Cerebellar nuclear complex (tissue), 1 donor: Measurements from ENCODE around the gene KCNQ1.

Source experiments
- DNase-seq, 2 experiments: peaks; one replicate each; lab custom pipeline; 2025; lab: John Stamatoyannopoulos, UW

KCNQ1 gene

DNA sequence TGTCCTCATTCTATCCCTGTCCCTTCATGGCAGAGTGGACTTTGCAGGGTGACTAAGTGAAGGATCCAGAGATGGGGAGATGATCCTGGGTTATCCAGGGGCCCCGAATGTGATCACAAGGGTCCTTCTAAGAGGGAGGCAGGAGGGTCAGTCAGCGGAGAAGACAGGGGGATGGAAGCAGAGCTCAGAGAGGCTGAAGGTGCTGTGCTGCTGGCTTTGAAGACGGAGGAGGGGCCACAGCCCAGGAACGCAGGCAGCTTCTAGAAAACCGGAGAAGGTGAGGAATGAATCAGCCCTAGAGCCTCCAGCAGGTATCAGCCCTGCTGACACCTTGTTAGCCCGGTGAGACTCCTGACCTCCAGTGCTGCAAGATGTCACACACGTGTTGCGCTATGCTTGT is 377.1 kb downstream of the KCNQ1 start:
- no peak for DNase-seq

DNA sequence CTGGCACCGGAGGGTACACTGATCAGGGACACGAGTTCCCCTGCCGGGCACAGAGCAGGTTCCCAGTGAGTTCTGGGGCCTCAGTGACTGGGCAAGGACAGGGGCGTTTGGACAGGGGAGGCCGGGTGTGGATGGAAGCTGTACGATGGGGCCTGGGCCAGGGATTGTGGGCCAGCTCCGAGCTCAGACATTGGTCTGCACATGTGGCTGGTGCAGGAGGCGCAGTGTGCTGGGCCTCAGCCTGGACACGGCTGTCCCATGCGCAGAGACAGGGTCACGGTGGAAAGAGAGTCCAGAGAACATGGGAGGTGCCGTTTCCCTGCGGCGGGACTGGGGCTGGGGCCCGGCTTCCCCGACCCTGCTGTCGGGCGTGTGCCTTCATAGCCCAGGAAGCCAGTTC is 380.0 kb downstream of the KCNQ1 start:
- no peak for DNase-seq

DNA sequence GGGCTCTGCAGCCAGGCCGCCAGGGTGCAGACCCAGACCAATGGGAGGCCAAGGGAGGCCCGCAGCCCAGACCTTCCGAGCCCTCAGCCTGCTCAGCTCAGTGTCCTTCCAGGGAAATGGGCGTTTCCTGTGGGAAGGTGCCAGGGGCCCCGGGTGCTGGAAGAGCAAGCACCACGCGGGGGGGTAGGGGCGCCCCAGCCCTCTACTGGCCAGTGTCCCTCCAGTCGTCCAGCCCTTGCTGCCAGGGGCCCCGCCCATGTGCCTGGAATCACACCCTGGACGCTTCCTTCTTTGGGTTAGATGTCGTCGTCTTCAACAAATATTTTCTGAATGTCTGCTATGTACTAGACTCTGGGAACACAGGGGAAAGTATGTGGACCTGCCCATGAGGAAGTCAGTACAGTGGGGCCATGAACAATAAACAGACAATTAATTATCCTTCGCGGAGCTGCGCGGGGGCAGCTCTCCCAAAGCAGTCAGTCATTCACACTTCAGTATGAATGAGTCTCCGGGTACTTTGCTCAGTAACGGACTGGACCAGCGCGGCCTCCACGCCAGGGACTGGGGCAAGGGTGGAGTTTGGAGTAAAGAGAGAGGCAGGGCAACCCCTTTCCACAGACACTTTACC is 380.6 kb downstream of the KCNQ1 start:
- no peak for DNase-seq

DNA sequence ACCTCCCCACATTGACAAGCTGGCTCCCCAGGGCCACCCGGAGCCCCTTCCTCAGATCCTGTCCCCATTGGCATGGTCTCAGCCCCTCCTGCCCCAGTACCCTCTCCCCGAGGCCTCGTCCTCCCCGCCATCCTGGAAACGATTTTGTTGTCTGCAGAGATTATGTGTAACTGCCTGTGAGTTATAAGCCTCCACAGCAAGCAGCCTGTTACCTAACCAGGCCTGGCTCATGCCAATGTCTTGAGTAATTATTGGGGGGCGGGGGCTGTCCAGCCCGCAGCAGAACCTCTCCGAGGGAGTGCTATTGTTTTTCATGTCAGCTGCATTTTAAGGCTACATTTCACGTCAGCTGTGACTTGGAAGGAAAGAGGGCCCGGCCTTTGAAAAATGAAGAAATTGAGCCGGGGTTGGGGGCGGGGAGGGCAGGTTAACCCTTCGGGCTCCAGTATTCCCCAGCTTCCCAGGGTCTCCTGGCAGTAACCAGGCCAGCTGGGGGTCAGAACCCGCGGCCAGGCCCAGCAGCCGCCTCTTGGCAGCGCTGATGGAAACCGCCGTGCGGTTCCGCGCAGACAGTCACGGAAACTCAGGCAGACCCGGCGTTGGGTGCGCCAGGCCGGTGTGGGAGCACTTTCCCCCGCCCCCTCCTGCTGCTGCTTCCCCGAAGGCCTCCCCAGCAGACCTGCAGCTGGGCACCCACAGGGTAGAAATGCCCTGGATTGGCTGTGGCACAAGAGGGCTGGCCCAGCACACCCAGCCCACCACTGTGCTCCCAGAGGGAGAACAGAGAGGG is 381.3 kb downstream of the KCNQ1 start:
- no peak for DNase-seq

DNA sequence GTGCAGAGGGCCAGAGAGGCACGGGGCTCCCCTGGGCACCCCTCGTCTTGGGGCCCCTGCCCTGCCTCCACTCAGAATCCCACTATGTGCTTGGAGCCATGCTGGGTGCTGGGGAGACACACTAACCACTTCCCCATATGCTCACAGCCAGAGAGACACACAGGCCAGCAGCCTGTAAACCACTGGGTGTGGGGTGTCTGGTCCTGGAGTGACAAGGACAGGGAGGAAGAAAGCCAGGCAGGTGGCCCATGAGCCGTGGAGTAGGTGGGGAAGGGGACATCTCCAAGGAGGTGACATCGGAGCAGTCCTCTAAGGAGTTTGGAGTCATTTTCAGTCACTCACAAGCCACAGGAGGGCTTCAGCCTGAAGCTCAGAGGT is 381.9 kb downstream of the KCNQ1 start:
- no peak for DNase-seq

DNA sequence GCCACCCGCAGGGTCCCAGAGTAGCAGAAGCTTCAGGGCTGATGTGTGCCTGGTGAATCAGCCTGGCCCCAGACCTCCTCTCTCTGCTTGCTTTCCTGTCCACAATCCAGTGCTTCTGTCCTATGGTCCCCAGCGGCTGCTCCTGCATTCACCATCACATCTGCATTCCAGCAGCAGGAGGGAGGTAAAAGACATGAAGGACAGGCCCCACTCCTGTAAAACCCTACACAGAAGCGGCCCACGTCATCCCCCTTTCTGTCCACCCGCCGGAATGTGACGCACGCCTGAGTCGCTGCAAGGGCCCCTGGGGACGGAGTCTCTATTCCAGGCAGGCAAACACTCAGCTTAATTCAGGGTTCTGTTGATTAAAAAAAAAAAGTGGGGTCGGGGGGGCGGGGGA is 382.4 kb downstream of the KCNQ1 start:
- no peak for DNase-seq

DNA sequence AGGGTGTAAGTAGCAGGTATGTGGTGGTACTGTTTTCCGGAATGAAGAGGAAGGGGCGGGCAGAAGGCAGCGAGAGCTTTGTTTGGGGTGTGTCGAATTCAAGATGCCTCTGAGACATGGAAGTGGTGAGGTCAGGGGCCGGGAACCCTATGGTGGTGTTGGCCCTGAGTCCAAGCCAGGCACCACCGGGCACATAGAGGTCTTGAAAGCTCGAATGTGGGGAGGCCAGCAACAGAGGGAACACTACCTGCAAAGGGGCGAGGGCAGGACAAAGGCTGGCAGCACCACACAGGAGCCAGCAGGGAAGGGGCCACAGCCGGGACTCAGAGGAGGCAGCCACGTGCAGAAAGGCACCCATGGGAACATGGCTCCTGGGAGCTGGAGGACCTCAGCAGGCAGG is 383.0 kb downstream of the KCNQ1 start:
- DNase-seq = no peak

DNA sequence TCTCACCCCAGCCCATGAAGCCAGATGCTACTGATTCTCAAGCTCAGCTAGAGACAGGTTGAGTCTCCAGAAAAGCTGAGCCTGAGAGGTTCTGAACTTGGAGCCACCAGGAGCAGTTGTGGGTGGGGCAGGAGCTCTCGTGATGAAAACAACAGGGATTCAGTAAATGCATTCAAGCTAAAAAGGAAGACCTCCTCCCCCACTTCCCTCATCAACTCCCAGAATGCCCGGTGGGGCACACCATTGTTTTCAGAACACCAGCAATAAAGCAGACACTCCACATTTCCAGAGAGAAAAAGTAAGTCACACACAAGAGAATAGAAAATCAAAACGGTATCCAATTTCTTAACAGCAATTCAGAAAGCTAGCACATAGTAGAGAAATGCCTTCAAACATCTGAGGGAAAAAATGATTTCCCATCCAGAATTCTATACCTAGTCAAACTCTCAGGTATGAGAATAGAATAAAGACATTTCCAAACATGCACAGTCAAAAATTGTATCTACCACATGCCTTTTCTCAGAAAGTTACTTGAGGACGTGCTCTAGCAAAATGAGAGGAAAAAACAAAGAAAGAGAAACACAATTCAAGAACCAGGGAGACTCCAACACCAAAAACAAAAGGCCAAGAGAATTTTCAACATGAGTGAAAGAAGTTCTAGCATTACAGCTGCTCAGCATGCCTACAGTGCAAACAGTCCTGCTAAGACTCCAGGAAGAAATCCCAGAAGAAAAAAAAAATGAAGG is 383.9 kb downstream of the KCNQ1 start:
- DNase-seq = no peak

DNA sequence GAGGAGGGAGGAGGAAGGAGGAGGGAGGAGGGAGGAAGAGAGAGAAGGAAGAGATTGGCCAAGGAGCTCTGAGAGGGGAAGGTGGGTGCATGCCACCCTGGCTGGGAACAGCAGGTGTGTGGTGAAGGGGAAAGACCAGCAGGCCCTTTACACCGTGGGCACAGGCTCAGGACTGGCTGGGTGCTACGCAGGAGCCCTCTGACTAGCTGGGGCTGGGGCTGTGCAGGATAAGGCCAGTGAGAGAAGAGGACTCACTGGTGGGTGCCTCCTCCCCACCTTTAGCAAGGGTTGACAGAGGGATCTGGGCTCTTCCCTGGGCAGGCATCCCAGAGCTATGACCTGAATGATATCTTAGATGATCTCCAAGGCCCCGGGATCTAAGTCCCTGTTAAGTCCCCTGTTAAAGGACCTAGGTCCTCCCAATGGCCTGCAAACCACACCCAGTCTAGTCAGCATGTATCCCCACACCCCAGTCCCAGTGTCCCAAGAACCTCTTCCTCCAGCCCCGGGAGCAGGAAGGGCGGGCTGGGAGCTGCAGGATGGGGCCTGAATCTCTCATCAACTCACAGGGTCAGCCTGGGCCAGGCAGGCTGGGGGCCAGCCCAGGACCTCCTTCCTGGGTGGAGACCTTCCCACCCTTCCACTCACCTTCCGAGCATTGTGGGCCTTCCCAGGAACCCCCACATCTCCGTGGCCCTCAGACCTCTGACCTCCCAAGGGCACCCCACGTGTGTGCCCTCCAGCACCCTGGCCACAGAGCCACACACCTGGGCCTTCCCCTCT is 385.4 kb downstream of the KCNQ1 start:
- DNase-seq = no peak

DNA sequence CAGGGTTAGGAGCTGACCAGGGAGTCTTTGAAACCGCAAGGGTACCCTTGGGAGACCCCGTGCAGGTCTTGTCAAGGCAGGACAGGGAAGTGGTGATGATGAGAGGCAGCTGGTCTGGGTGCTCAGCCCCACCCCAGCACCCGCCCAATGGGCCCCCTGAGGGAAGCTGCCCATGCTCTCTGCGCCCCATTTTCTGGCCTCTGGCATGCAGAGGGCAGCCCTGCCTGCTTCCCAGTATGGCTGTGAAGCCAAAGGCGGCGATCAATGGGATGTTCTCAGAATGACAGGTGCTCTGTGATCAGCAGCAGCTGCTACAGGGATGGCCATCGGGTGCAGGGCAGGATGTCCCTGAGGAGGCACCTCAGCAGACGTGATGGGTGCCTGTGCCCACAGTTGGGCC is 386.1 kb downstream of the KCNQ1 start:
- DNase-seq = no peak

DNA sequence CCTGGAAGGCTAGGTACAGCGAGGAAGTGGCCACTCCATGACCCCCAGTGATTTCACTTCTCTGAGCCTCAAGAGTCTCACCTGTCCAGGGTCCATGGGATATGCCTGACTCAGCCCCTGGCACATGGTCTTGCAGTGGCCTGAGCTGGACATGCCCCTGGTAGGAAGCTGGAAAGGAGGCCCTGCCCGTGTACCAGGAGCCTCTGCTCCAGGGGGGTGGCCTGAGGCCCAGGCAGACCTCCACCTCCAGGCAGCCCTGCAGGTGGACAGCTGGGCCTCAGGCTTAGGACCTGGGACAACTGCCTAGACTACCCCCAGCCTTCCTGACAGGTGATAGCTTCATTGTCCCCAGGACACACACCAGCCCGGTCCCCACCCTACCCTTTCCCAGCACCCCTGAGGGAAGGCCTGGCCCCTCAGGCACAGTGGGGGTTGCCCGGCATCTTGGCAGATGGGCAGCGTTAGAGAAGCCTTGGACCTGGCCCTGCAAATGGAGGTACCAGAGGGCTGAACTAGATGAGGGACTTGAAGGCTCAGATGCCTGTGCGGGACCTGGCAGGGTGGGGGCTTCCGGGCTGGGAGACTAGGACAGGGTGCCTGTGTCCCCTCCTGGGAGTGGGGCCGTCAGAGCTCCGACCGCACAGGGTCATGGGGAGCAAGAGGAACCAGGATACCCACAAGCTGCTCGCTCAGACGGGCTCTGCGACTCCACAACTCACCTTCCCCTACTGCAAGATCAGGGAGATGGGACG is 387.1 kb downstream of the KCNQ1 start:
- no peak for DNase-seq

DNA sequence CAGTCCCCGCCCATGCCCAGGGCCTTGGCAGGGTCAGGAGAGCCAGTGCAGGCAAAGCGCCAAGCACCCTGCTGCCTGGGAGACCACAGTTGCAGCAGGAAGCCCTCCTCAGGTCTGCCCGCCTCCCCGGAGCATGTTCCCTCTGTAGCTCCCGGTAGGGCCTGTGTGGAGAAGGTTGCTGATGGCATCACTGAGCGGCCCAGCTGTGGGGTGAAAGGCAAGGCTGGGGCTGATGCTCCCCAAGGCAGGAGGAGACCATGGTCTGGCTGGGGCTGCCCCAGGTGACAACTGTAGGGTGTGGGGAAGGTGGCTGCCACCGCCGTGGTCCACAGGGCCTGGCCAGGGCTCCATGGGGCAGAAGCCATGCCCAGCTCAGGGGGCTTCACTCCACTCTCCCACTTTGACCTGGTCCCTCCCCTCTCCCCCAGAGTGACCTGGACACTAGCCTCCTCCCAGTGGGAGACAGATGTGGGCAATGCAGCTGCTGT is 387.8 kb downstream of the KCNQ1 start:
- DNase-seq = no peak

DNA sequence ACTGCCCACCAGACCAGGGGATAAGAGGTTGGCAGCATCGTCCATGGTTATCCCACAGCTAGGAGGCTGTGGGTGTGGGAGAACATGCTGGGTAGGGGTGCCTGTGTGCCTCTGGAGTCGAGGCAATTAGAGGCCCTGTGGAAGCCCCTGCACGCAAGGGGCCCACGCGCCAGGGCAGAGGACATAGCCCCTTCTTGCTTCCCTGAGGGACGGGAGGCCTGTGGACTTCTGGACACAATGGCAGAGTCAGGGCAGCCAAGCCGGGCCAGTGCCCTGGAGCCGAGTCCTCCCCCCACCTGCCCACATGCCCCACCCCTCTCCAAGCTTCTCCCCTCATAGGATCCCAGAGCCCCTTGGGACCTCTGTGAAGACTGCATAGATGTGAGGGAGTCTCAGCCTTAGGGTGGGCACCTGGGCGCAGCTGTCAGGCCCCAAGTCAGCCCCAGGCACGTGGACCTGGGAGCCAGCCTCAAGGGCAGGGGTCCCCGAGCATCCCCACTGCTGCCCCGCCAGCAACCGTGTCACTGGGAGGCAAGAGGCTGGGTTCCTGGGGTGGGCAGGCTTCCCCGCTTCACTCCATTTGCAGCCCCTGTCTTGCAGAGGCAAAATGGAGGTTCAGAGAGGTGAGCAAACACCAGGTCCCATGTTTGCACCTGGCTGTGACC is 388.4 kb downstream of the KCNQ1 start:
- no peak for DNase-seq

DNA sequence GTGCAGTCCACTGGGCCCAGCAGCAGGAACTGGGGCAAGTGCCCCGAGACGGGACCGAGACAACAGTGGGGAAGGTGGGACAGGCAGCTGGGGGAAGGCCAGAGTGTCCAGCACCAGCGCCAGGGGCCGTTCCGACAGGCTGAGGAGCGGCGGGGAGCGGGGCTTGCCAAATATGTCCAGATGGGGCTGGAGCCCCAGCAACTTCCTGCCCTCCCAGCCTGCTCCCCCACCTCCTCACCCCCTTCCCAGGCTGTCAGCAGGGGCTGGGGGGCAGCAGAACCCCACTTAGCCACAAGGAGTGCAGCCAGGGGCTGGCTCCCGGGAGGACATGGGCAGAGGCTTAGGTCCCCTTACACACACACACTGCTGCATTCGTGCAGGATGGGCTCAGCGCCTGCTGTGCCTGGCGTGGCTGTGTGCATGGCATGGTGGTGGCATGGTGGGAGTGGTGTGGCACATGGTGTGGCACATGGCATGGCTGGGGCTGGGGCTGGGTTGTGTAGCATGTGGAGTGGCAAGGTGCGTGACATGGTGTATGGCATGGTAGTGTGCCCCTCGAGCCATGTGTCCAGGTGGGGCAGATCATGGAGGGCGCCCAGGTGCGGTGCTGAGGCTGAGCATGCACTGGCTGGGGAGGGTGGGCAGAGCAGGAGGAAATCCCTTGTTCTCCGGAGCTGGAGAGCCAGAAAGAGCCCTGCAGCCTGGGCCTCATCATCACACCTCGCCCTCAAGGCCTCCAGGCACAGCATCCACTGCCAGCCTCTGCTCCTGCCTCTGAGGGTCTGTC is 389.1 kb downstream of the KCNQ1 start:
- DNase-seq = no peak

DNA sequence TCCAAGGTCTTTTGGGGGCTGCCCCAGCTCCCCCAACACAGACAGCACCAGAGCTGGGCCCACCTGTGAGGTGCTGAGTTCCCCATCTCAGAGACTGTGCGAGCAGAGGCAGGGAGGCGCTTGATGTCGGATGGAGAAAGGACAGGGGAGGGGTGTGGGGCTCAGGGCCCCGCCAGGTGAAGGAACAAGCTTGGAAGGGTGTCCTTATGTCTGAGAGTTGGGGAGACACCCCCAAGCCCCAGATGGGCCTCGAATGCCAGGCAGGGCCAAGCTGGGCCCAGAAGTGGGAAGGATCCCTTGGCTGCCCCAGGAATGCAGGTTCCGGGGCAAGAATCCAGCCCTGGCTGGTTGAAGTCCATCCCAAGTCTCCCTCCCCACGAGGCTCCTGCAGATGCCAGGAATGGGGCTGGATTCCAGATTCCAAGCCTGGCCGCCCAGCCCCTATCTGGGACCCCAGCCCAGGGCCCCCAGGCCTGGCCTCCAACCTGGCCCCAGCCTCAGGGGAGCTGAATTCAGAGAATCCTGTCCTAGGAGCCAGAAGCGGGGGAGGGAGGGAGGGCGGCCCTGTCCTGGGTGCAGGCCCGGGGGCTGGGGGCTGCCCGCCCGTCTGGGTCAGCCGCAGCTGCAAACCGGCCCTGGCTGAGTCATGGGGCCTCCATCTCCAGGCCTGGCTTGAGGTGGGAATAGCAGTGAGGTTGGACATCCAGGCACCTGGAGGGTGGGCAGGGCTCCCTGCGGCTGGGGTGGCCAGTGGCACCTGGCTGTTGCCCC is 389.9 kb downstream of the KCNQ1 start:
- DNase-seq = no peak

DNA sequence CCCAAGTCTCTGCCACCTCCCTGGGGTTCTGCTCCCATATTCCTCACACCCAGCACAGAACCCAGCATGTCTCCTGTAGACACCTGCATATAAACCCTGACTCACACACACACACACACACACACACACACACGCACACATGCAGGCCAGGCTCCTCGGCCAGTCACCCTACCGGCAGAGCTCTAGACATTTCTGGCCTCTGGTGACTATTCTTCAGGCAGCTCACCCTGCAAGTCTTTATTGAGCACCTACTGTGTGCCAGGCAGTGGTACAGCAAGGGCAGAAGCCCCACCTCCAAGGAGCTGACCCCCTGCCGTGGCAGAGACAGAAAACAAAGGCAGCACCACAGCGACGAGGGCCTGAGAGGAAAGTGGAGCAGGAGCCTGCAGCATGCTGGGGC is 390.5 kb downstream of the KCNQ1 start:
- DNase-seq = no peak

DNA sequence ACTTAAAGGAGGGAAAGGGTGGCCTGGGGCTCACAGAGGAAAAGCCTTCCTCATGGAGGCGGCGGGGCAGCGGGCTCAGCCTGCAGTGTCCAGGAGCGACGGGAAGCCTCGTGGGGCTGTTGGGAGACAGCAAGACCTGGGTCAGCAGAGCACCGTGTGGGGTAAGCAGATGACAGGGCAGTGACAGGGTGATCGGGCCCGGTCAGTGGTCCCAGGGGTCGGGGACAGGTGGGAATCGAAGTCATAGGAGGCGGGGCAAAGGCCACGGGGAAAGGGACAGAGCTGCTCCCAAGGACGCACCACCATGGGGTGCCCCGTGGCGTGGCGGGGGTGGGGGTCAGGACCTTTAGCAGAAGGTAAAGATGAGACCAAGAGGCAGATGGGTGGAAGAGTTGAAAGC is 390.9 kb downstream of the KCNQ1 start:
- no peak for DNase-seq

DNA sequence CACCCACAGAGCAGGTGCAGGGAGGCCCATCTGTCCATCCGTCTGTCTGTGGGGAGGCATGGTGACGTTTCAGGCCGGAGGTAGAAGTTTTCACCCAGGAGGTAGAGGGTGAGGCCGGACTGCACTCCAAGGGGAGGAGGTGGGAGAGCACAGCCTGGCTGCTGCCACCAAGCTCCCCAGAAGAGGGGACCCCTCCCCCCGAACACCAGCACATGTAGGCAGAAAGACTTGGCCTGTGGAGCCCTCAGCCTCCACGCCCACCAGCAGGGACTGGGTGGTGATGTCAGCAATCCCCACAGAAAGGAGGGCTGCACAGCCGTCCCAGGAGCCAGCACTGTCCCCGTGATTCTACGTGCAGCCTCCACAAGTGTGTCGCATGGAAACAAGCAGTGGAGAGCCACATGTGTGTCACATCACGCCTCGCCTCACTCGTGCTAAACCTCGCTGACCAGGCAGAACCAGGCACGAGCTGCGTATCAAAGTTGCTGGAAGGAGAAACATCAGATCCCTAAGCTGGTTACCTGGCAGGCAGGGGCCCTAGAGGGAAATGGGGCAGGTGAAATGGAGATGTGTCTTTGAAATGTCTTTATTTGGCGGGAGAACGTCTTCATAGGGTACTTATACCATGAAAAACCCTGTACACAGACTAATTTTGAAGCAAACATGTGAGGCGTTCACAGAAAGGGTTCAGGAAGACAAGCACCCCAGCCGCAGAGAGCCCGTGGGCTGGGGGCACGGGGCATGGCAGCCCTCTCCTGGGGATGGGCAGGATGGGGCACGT is 391.7 kb downstream of the KCNQ1 start:
- DNase-seq = no peak
